Thymus (tissue), 11 donors: ENCODE results near the gene SHROOM3. TPM values are rescaled to one million over a fixed set of nuclear protein-coding genes. Genes with fewer than 3 reads are reported as not detected.

ENCODE experiments used
- DNase-seq, 9 donors: peaks; one replicate each; pipeline ENCODE4 v3.0.0-alpha.2; 2013; ENCODE audit warnings: low spot score in 9 of 9, low read depth in 6 of 9, missing footprints in 1 of 9
- H3K27ac ChIP-seq, 2 donors: one replicate each; pipeline ENCODE4 v1.5.1; 2013; ENCODE audit warnings: control low read depth in 1 of 2, low read depth in 1 of 2, low read length in 1 of 2, mild to moderate bottlenecking in 1 of 2, moderate library complexity in 1 of 2
- H3K27me3 ChIP-seq, 2 donors: one replicate each; pipeline ENCODE4 v1.5.1; 2013; ENCODE audit warnings: low read length in 1 of 2; ENCODE audit not compliant: control insufficient read depth in 2 of 2, insufficient read depth in 1 of 2
- H3K36me3 ChIP-seq, 2 donors: one replicate each; pipeline ENCODE4 v1.5.1; 2013; ENCODE audit warnings: low read length in 1 of 2, mild to moderate bottlenecking in 1 of 2, moderate library complexity in 1 of 2; ENCODE audit not compliant: control insufficient read depth in 2 of 2, insufficient read depth in 2 of 2
- H3K4me1 ChIP-seq, 2 donors: one replicate each; pipeline ENCODE4 v1.5.1; 2013; ENCODE audit warnings: low read length in 2 of 2; ENCODE audit not compliant: control insufficient read depth in 2 of 2, insufficient read depth in 2 of 2
- H3K4me3 ChIP-seq, 2 donors: one replicate each; pipeline ENCODE4 v1.5.1; 2013; ENCODE audit warnings: low read length in 2 of 2, control low read depth in 1 of 2, mild to moderate bottlenecking in 1 of 2
- H3K9me3 ChIP-seq, 2 donors: one replicate each; pipeline ENCODE4 v1.5.1; 2013; ENCODE audit warnings: low read length in 1 of 2, mild to moderate bottlenecking in 1 of 2; ENCODE audit not compliant: control insufficient read depth in 2 of 2, insufficient read depth in 1 of 2
- WGBS: extraction: QIAGEN DNeasy Blood & Tissue Kit; methylation state at CpG from one replicate; pipeline ENCODE4 v1.1.7; 2013; 5-methylcytosine and 5-hydroxymethylcytosine counted together
- polyA plus RNA-seq: library from polyadenylated mRNA; stranded (reverse); fragments of 200-250 nt; gene quantifications from one replicate; pipeline ENCODE4 v1.2.3, GENCODE V29; 2013
- total RNA-seq: library from RNA; stranded (reverse); fragments of 120-200 nt; gene quantifications from one replicate; pipeline ENCODE4 v1.2.4, GENCODE V29; 2013
- donor health status: healthy.

The SHROOM3 gene
- total and polyA plus RNA-seq, 2 donors: 1.2 to 1.7 TPM

GRCh38 chr4:76802236-76803021 is 367.4 kb downstream of the SHROOM3 start:
- Histone ChIP-seq H3K27ac (no peak overlapping the region), H3K9me3 (no peaks in the 10 kb centered on the region), H3K4me3 (no peak overlapping the region), H3K27me3 (peaks cover 0 to 19% of the 10 kb centered on the region in 2 donors), H3K36me3 (no peaks in the 10 kb centered on the region), H3K4me1 (peaks cover 0 to 2% of the 10 kb centered on the region in 2 donors)
- WGBS: 83% methylated on average over 20 of the region's 20 CpGs
- no peak for DNase-seq

- no peak for DNase-seq
- Histone ChIP-seq H3K36me3 (no peaks in the 10 kb centered on the region), H3K4me1 (peaks cover 0 to 2% of the 10 kb centered on the region in 2 donors), H3K27ac (no peak overlapping the region), H3K27me3 (peaks cover 0 to 19% of the 10 kb centered on the region in 2 donors), H3K4me3 (no peak overlapping the region), H3K9me3 (no peaks in the 10 kb centered on the region)
- WGBS: 95% methylated on average over 5 of the region's 5 CpGs
These were observed 368.5 kb downstream of the SHROOM3 start for GRCh38 chr4:76803522-76803921.

- Histone ChIP-seq H3K36me3 (no peaks in the 10 kb centered on the region), H3K4me3 (no peak overlapping the region), H3K4me1 (peaks cover 0 to 2% of the 10 kb centered on the region in 2 donors), H3K27ac (no peak overlapping the region), H3K9me3 (no peaks in the 10 kb centered on the region), H3K27me3 (peaks cover 0 to 19% of the 10 kb centered on the region in 2 donors)
- WGBS: 83% methylated on average over 5 of the region's 5 CpGs
- no peak for DNase-seq
These were observed 369.1 kb downstream of the SHROOM3 start for GRCh38 chr4:76804096-76804495.

DNA sequence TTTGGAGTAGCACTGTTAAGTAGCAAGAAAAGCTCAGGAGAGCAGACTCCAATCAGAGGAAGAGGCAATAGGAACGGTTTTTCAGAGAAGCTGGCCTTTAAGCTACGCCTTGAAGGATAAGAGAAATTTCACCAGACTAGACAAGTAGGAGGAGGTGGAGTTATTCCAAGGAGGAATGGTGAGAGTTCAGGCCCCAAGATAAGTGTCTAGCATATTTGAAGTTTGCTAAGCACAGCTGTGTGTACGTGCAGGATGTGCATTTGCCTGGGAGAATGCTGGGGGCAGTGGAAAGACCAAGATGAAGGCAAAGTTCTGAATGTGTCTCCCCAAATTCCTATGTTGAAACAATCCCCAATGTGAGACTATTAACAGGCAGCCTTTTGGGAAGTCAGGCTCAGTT is 371.3 kb downstream of the SHROOM3 start:
- no peak overlapping the region for H3K4me3 ChIP-seq
- no peaks in the 10 kb centered on the region for H3K36me3 ChIP-seq
- H3K27me3 ChIP-seq: peaks cover 0 to 17% of the 10 kb centered on the region in 2 donors
- H3K9me3 ChIP-seq: peaks cover 0 to 4% of the 10 kb centered on the region in 2 donors
- no peak overlapping the region for H3K27ac ChIP-seq
- no peak for DNase-seq
- peaks cover 0 to 2% of the 10 kb centered on the region in 2 donors for H3K4me1 ChIP-seq
- WGBS: 98% methylated on average over 3 of the region's 3 CpGs

DNA sequence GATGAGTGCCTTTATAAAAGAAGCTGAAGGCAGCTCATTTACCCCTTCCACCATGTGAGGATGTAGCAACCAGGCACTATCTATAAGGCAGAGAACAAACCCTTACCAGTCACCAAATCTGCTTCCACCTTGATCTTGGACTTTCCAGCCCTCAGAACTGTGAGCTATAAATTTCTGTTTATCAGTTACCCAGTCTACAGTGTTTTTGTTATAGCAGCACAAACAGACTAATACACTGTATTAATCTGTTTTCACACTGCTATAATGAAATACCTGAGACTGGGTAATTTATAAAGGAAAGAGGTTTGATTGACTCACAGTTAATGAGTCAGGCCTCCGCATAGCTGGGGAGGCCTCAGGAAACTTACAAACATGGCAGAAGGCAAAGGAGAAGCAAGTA is 371.7 kb downstream of the SHROOM3 start:
- peaks cover 0 to 2% of the 10 kb centered on the region in 2 donors for H3K4me1 ChIP-seq
- no peak overlapping the region for H3K27ac ChIP-seq
- no peaks in the 10 kb centered on the region for H3K36me3 ChIP-seq
- peaks cover 0 to 13% of the 10 kb centered on the region in 2 donors for H3K27me3 ChIP-seq
- no peak for DNase-seq
- peaks cover 0 to 4% of the 10 kb centered on the region in 2 donors for H3K9me3 ChIP-seq
- no peak overlapping the region for H3K4me3 ChIP-seq
- 99% methylated on average over 1 of the region's 1 CpG for WGBS

DNA sequence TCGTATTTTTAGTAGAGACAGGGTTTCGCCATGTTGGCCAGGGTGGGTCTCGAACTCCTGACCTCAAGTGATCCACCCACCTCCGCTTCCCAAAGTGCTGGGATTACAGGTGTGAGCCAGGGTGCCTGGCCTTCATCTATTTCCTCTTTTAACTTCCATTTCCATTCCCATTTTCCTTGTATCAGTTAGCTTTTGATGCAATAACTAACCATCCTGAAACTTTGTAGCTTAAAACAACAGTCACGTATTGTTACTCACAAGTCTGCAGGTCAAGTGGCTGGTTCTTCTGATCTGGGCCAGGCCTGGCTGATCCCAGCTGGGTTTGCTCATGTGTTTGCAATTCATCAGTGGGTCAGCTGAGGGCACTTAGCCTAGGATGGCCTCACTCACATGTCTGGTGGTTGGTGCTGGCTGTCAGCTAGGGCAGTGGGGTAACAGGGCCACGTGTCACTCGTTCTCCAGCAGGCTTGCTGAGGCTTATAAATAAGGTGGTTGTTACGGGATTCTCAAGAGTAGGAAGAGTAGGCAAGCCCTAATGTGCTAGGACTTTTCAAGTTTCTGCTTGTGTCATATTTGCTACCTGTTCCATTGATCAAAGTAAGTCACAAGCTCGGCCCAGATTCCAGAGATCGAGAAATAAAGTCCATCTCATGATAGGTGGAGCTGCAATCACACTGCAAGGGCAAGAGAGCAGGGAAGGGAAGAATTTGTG is 374.7 kb downstream of the SHROOM3 start:
- Histone ChIP-seq H3K27ac (no peak overlapping the region), H3K9me3 (peaks cover 0 to 4% of the 10 kb centered on the region in 2 donors), H3K27me3 (peaks cover 0 to 2% of the 10 kb centered on the region in 2 donors), H3K36me3 (no peaks in the 10 kb centered on the region), H3K4me1 (no peaks in the 10 kb centered on the region), H3K4me3 (no peak overlapping the region)
- no peak for DNase-seq
- 93% methylated on average over 10 of the region's 10 CpGs for WGBS

GRCh38 chr4:76811604-76812412 is 376.8 kb downstream of the SHROOM3 start:
- Histone ChIP-seq H3K27ac (peak overlapping the region in 1 of 2 donors; percentile 36), H3K4me3 (no peak overlapping the region), H3K4me1 (no peaks in the 10 kb centered on the region), H3K36me3 (no peaks in the 10 kb centered on the region), H3K9me3 (peaks cover 0 to 4% of the 10 kb centered on the region in 2 donors), H3K27me3 (peaks cover 0 to 2% of the 10 kb centered on the region in 2 donors)
- no peak for DNase-seq
- WGBS: 56% methylated on average over 12 of the region's 12 CpGs

GRCh38 chr4:76813070-76813469 is 378.0 kb downstream of the SHROOM3 start:
- H3K4me3 ChIP-seq: no peak overlapping the region
- H3K4me1 ChIP-seq: no peaks in the 10 kb centered on the region
- 98% methylated on average over 4 of the region's 4 CpGs for WGBS
- H3K27me3 ChIP-seq: peaks cover 0 to 2% of the 10 kb centered on the region in 2 donors
- DNase-seq: no peak
- H3K36me3 ChIP-seq: no peaks in the 10 kb centered on the region
- peaks cover 0 to 4% of the 10 kb centered on the region in 2 donors for H3K9me3 ChIP-seq
- H3K27ac ChIP-seq: no peak overlapping the region
